ENCODE results near the gene MAP3K7CL.

DNA sequence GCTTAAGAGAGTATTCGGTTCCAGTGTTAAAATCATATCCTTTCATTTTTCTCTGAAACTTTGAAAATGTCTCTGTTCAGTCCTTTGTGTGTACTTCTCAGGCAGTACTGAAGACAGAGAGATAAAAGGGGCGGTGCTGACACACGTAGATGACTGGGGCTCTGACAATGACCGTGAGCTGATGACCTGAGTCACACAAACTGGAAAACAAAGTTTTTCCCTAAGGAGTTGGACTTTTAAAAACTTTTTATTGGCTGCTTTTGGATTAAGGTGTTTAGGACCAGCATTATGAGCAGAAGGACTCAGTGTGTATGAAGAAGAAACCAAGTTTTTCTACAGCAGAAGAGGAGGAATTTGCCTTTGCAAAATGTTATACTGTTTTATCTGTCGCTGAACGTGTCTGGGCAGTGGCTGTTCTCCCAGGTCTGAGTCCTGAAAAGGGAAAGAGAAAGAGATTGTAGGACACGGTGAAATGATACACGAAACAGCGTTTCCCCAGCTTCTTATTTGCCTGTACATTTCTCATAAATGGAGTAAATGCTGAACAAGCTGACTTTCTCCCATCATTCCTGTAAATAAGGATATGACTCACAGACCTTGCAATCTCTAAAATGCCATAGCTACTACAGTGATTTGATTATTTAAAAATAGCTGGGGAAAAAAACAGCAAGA lies 51.5 kb downstream of the MAP3K7CL start:
- TF ChIP-seq SUZ12 (IDR thresholded peaks at IDR 0.05; ENCODE audit: extremely low read depth, insufficient read depth, insufficient read length): no peak
- TF ChIP-seq YY1 (IDR thresholded peaks at IDR 0.05; ENCODE audit: insufficient read depth, insufficient read length): no peak
- no peak for TF ChIP-seq ZNF274 (IDR thresholded peaks at IDR 0.05; ENCODE audit: low read depth, low read length)

Measured in NT2/D1 (cell line).